Endodermal cell (in vitro differentiated cells): ENCODE measurements around the gene MUC12. TPM values are rescaled to one million over a fixed set of nuclear protein-coding genes. Genes with fewer than 3 reads are reported as not detected.
"Not testable (repeated sequence)": the region's sequence is repeated elsewhere in the genome, so short reads cannot be mapped to it uniquely, and the experiment has no call there.

Experiments
- DNase-seq: peaks from one replicate; pipeline ENCODE4 v3.0.0-alpha.2; 2017
- H3K27ac ChIP-seq: 2 replicates; pipeline ENCODE4 v1.5.1; 2013; ENCODE audit warnings: mild to moderate bottlenecking, low read depth, low read length, moderate library complexity
- H3K27me3 ChIP-seq: 2 replicates; pipeline ENCODE4 v1.6.1; 2013; ENCODE audit warnings: mild to moderate bottlenecking, low read length, moderate library complexity; ENCODE audit not compliant: insufficient read depth, control insufficient read depth, poor library complexity, severe bottlenecking
- H3K36me3 ChIP-seq: 2 replicates; pipeline ENCODE4 v1.7.0; 2013; ENCODE audit warnings: mild to moderate bottlenecking, low read length, moderate library complexity; ENCODE audit not compliant: control insufficient read depth, insufficient read depth
- H3K4me1 ChIP-seq: one replicate; pipeline ENCODE4 v1.7.0; 2013; ENCODE audit warnings: low read length; ENCODE audit not compliant: control insufficient read depth, insufficient read depth
- H3K4me3 ChIP-seq: 2 replicates; pipeline ENCODE4 v1.5.1; 2013; ENCODE audit warnings: mild to moderate bottlenecking, low read length, moderate library complexity
- H3K9ac ChIP-seq: 2 replicates; pipeline ENCODE4 v1.6.1; 2013; ENCODE audit warnings: mild to moderate bottlenecking, low read length, moderate library complexity; ENCODE audit not compliant: poor library complexity, severe bottlenecking; ENCODE audit errors: extremely low read depth
- H3K9me3 ChIP-seq: 2 replicates; pipeline ENCODE4 v1.6.1; 2013; ENCODE audit warnings: mild to moderate bottlenecking, low read length, moderate library complexity; ENCODE audit not compliant: control insufficient read depth
- H3K27ac Mint-ChIP-seq: 2 replicates; pipeline ENCODE4 v1.8.0; 2020; ENCODE audit warnings: mixed read lengths
- H3K27me3 Mint-ChIP-seq: 2 replicates; pipeline ENCODE4 v1.8.0; 2021; ENCODE audit warnings: mild to moderate bottlenecking, mixed read lengths; ENCODE audit not compliant: insufficient read depth
- H3K36me3 Mint-ChIP-seq: 2 replicates; pipeline ENCODE4 v1.8.0; 2020; ENCODE audit warnings: low read depth, mixed read lengths
- H3K4me1 Mint-ChIP-seq: 2 replicates; pipeline ENCODE4 v1.8.0; 2020; ENCODE audit warnings: mixed read lengths
- H3K4me3 Mint-ChIP-seq: 2 replicates; pipeline ENCODE4 v1.8.0; 2020; ENCODE audit warnings: mild to moderate bottlenecking, moderate library complexity, mixed read lengths
- H3K9me3 Mint-ChIP-seq: 2 replicates; pipeline ENCODE4 v1.8.0; 2020; ENCODE audit warnings: mild to moderate bottlenecking, mixed read lengths
- WGBS, 2 experiments: methylation state at CpG; one replicate each; pipeline versions ENCODE4 v1.1.5 to v1.1.7; 2013; ENCODE audit warnings: missing lambda C conversion rate in 2 of 2, mixed read lengths in 1 of 2; ENCODE audit not compliant: insufficient coverage in 1 of 2, insufficient read length in 1 of 2; 5-methylcytosine and 5-hydroxymethylcytosine counted together
- total RNA-seq, 2 donors: library from RNA; stranded (reverse); fragmentation: NEBNext Ultra II Directional in 1 of 2; extraction: Animal tissue kit (Norgen Biotek cat#: 25700) in 1 of 2; gene quantifications; 2 replicates in 1 of 2; 3 replicates in 1 of 2; pipeline ENCODE4 v1.2.1, GENCODE V29; 2021
- TF ChIP-seq, protein P1 (sequence below): fragments of 200-600 bp; sonication (generic); conservative IDR thresholded peaks from 2 replicates; pipeline ENCODE4 v1.5.0; 2021; ENCODE audit warnings: antibody characterized with exemption, mild to moderate bottlenecking

Gene MUC12
- total RNA-seq, 2 donors from 2014 or later = 2.9 to 3.3 TPM

- no peak for DNase-seq
- H3K4me3 ChIP-seq = no peak overlapping the region
- TF ChIP-seq, protein P1, sequence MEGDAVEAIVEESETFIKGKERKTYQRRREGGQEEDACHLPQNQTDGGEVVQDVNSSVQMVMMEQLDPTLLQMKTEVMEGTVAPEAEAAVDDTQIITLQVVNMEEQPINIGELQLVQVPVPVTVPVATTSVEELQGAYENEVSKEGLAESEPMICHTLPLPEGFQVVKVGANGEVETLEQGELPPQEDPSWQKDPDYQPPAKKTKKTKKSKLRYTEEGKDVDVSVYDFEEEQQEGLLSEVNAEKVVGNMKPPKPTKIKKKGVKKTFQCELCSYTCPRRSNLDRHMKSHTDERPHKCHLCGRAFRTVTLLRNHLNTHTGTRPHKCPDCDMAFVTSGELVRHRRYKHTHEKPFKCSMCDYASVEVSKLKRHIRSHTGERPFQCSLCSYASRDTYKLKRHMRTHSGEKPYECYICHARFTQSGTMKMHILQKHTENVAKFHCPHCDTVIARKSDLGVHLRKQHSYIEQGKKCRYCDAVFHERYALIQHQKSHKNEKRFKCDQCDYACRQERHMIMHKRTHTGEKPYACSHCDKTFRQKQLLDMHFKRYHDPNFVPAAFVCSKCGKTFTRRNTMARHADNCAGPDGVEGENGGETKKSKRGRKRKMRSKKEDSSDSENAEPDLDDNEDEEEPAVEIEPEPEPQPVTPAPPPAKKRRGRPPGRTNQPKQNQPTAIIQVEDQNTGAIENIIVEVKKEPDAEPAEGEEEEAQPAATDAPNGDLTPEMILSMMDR = no peak
- Mint-ChIP-seq H3K36me3 (peaks cover 26% of the 10 kb centered on the region), H3K9me3 (peaks cover 38% of the 10 kb centered on the region), H3K4me3 (no peak overlapping the region), H3K4me1 (peaks cover 12% of the 10 kb centered on the region), H3K27me3 (peaks cover 1% of the 10 kb centered on the region), H3K27ac (peak overlapping the region; percentile 93)
- H3K36me3 ChIP-seq = no peaks in the 10 kb centered on the region
- peaks cover 28% of the 10 kb centered on the region for H3K9me3 ChIP-seq
- H3K27me3 ChIP-seq = no peaks in the 10 kb centered on the region
- no peak overlapping the region for H3K27ac ChIP-seq
- 92 to 100% methylated on average over 1 of the region's 1 CpG for WGBS, 2 experiments
- no peak overlapping the region for H3K9ac ChIP-seq
- H3K4me1 ChIP-seq = no peaks in the 10 kb centered on the region
Measured at GRCh38 chr7:100929808-100930174, 39.6 kb upstream of the MUC12 start.

- H3K27ac Mint-ChIP-seq = no peak overlapping the region
- peaks cover 12% of the 10 kb centered on the region for H3K4me1 Mint-ChIP-seq
- Histone ChIP-seq H3K27me3 (no peaks in the 10 kb centered on the region), H3K9me3 (peaks cover 28% of the 10 kb centered on the region), H3K36me3 (no peaks in the 10 kb centered on the region), H3K4me3 (no peak overlapping the region), H3K27ac (no peak overlapping the region), H3K9ac (no peak overlapping the region), H3K4me1 (no peaks in the 10 kb centered on the region)
- peaks cover 57% of the 10 kb centered on the region for H3K9me3 Mint-ChIP-seq
- WGBS, 2 experiments = 88 to 100% methylated on average over 1 to 4 of the region's 4 CpGs
- peaks cover 1% of the 10 kb centered on the region for H3K27me3 Mint-ChIP-seq
- no peak overlapping the region for H3K4me3 Mint-ChIP-seq
- peaks cover 41% of the 10 kb centered on the region for H3K36me3 Mint-ChIP-seq
- peak; percentile 66 for DNase-seq
- TF ChIP-seq, protein P1 = no peak
Measured at GRCh38 chr7:100933734-100934133, 35.6 kb upstream of the MUC12 start.

- H3K4me1 Mint-ChIP-seq, H3K4me1 ChIP-seq, H3K27ac Mint-ChIP-seq, H3K27ac ChIP-seq, H3K4me3 Mint-ChIP-seq, DNase-seq, H3K27me3 Mint-ChIP-seq, H3K27me3 ChIP-seq, H3K36me3 ChIP-seq, H3K9ac ChIP-seq, H3K4me3 ChIP-seq: not testable (repeated sequence)
- peaks cover 28% of the 10 kb centered on the region for H3K9me3 ChIP-seq
- peaks cover 70% of the 10 kb centered on the region for H3K9me3 Mint-ChIP-seq
- H3K36me3 Mint-ChIP-seq = peaks cover 51% of the 10 kb centered on the region
- WGBS, 2 experiments = 97% methylated on average over 2 of the region's 2 CpGs; no CpG with 5 or more reads in 1 of the 2 experiments
Measured at GRCh38 chr7:100935381-100935780, 34.0 kb upstream of the MUC12 start.

GRCh38 chr7:100936167-100936566 is 33.2 kb upstream of the MUC12 start:
- H3K36me3 Mint-ChIP-seq = peaks cover 49% of the 10 kb centered on the region
- H3K36me3 ChIP-seq, H3K4me1 Mint-ChIP-seq, H3K4me3 Mint-ChIP-seq, H3K27ac Mint-ChIP-seq, H3K4me3 ChIP-seq, H3K9ac ChIP-seq, H3K27me3 Mint-ChIP-seq, DNase-seq, H3K27me3 ChIP-seq, H3K27ac ChIP-seq, H3K4me1 ChIP-seq: not testable (repeated sequence)
- 85 to 96% methylated on average over 3 to 7 of the region's 7 CpGs for WGBS, 2 experiments
- peaks cover 23% of the 10 kb centered on the region for H3K9me3 ChIP-seq
- peaks cover 71% of the 10 kb centered on the region for H3K9me3 Mint-ChIP-seq
